Panc1 (cell line): Measurements from ENCODE around the gene FANK1. TPM values are rescaled to one million over a fixed set of nuclear protein-coding genes. Genes with fewer than 3 reads are reported as not detected.

Experiments used
- ATAC-seq: fragments of 200-7000 bp; cut with Tn5 transposase; 2 replicates; pipeline ENCODE4 v1.9.1; 2020; ENCODE audit warnings: mild to moderate bottlenecking, moderate library complexity
- BruUV-seq: library from RNA; stranded (reverse); fragments of 400-500 nt; replicated peaks from 2 replicates; lab custom pipeline; 2021; lab: Mats Ljungman, UMichigan
- CTCF ChIA-PET: fragments of 300-600 bp; sonication (Branson Sonifier 250); formaldehyde crosslinking; loops from one replicate; lab custom pipeline; 2022; ENCODE audit warnings: antibody characterized with exemption; lab: Charles Lee
- POLR2A ChIA-PET: fragments of 300-600 bp; sonication (Branson Sonifier 250); formaldehyde crosslinking; loops from one replicate; lab custom pipeline; 2022; ENCODE audit warnings: antibody characterized with exemption; lab: Charles Lee
- DNase-seq: peaks from one replicate; pipeline ENCODE4 v3.0.0-alpha.2; 2010; ENCODE audit warnings: low read depth, low spot score
- H3K27ac ChIP-seq: 2 replicates; pipeline ENCODE4 v1.5.1; 2011; ENCODE audit warnings: mild to moderate bottlenecking, low read length, inconsistent platforms
- H3K27me3 ChIP-seq: fragments of 200-500 bp; sonication (Bioruptor generic); 2 replicates; pipeline ENCODE4 v1.6.0; 2014; ENCODE audit warnings: low read length, inconsistent platforms; ENCODE audit not compliant: control insufficient read depth, insufficient read depth
- H3K36me3 ChIP-seq: fragments of 200-500 bp; sonication (Bioruptor generic); 2 replicates; pipeline ENCODE4 v1.5.1; 2014; ENCODE audit warnings: inconsistent platforms, mild to moderate bottlenecking, low read length, moderate library complexity; ENCODE audit not compliant: control insufficient read depth, insufficient read depth
- H3K4me1 ChIP-seq: 2 replicates; pipeline ENCODE4 v1.5.1; 2011; ENCODE audit warnings: inconsistent platforms, mild to moderate bottlenecking, low read length, moderate library complexity; ENCODE audit not compliant: control insufficient read depth, insufficient read depth
- H3K4me3 ChIP-seq, 2 experiments: 2 replicates each; pipeline ENCODE4 v1.5.1; 2011 to 2012; ENCODE audit warnings: low read depth in 2 of 2, low read length in 2 of 2, mild to moderate bottlenecking in 2 of 2, inconsistent platforms in 1 of 2, moderate library complexity in 1 of 2
- H3K9me3 ChIP-seq: fragments of 200-500 bp; sonication (Bioruptor generic); 2 replicates; pipeline ENCODE4 v1.5.1; 2014; ENCODE audit warnings: low read depth, mild to moderate bottlenecking, inconsistent platforms, low read length, moderate library complexity; ENCODE audit not compliant: control insufficient read depth, insufficient read depth
- CTCF ChIP-seq: fragments of 450-650 bp; IDR thresholded peaks from 2 replicates; pipeline ENCODE4 v1.5.1; 2017; ENCODE audit warnings: mild to moderate bottlenecking
- POLR2AphosphoS5 ChIP-seq: IDR thresholded peaks from 2 replicates; pipeline ENCODE4 v1.6.1; 2012; ENCODE audit warnings: mild to moderate bottlenecking, low read depth, low read length, moderate library complexity
- REST ChIP-seq, 2 experiments: IDR thresholded peaks; 2 replicates each; pipeline ENCODE4 v1.6.1; 2011 to 2012; ENCODE audit warnings: low read depth in 2 of 2, control low read depth in 1 of 2, low read length in 1 of 2, mild to moderate bottlenecking in 1 of 2, moderate library complexity in 1 of 2; ENCODE audit not compliant: insufficient read depth in 1 of 2
- SIN3A ChIP-seq: IDR thresholded peaks from 2 replicates; pipeline ENCODE4 v1.6.1; 2012; ENCODE audit warnings: low read depth, mild to moderate bottlenecking, low read length, moderate library complexity, borderline replicate concordance; ENCODE audit not compliant: insufficient read depth
- TCF7L2 ChIP-seq: IDR thresholded peaks from 2 replicates; pipeline ENCODE4 v1.6.1; 2011; ENCODE audit warnings: mild to moderate bottlenecking, low read depth, low read length, inconsistent platforms
- in situ Hi-C: cut with HindIII; loops from 2 replicates; pipeline ENCODE4 v1.10.0; 2016; ENCODE audit warnings: low sequenced_read_pairs, low pct_unique_long_range_greater_than_20kb
- intact Hi-C: fragments of 100-400 bp; cut with micrococcal nuclease; formaldehyde crosslinking; loops from one replicate; pipeline ENCODE4 v1.10.0; 2022; ENCODE audit not compliant: unreplicated experiment
- total RNA-seq: library from RNA; stranded (reverse); gene quantifications from one replicate; pipeline ENCODE4 v1.2.1, GENCODE V29; 2021; ENCODE audit not compliant: unreplicated experiment

FANK1 gene
- total RNA-seq, 1 experiment from 2014 or later: 19.1 TPM

GRCh38 chr10:126057494-126057893, 161.1 kb downstream of the FANK1 start:
- no TSS peak for BruUV-seq
- POLR2A ChIA-PET: no interaction called here
- intact Hi-C loops: no loop called here

GRCh38 chr10:126058104-126058503, 161.7 kb downstream of the FANK1 start:
- CTCF ChIA-PET: no interaction called here
- H3K36me3 ChIP-seq: no peaks in the 10 kb centered on the region
- H3K9me3 ChIP-seq: no peaks in the 10 kb centered on the region
- H3K27me3 ChIP-seq: no peaks in the 10 kb centered on the region
- in situ Hi-C loops: no loop called here
- TF ChIP-seq REST (IDR thresholded peaks at IDR 0.05; ENCODE audit: insufficient read depth in 1 of 2, low read depth in 2 of 2, low read length in 1 of 2) (no peak), TCF7L2 (no peak), SIN3A (no peak), POLR2AphosphoS5 (no peak), CTCF (no peak)
- H3K4me3 ChIP-seq: no peak overlapping the region
- POLR2A ChIA-PET: no interaction called here
- peaks cover 35% of the 10 kb centered on the region for H3K4me1 ChIP-seq
- ATAC-seq: no peak
- no peak overlapping the region; the same call in 1 of the 2 replicates for H3K27ac ChIP-seq
- no peak for DNase-seq
- intact Hi-C loops: no loop called here
- BruUV-seq: no TSS peak

More at GRCh38 chr10:126057494-126057893, 161.1 kb downstream of the FANK1 start:
- Histone ChIP-seq H3K27ac (no peak overlapping the region), H3K4me1 (peaks cover 29% of the 10 kb centered on the region), H3K27me3 (no peaks in the 10 kb centered on the region), H3K4me3 (no peak overlapping the region), H3K9me3 (no peaks in the 10 kb centered on the region), H3K36me3 (no peaks in the 10 kb centered on the region)
- no peak for TF ChIP-seq SIN3A
- in situ Hi-C loops: no loop called here
- DNase-seq (no peak), ATAC-seq (no peak)
- CTCF ChIA-PET: no interaction called here

GRCh38 chr10:126058507-126058906, 162.1 kb downstream of the FANK1 start:
- DNase-seq (no peak), ATAC-seq (no peak)
- POLR2A ChIA-PET: no interaction called here
- Histone ChIP-seq H3K36me3 (no peaks in the 10 kb centered on the region), H3K4me1 (peaks cover 35% of the 10 kb centered on the region), H3K4me3 (no peak overlapping the region), H3K27ac (no peak overlapping the region; the same call in 1 of the 2 replicates), H3K27me3 (no peaks in the 10 kb centered on the region), H3K9me3 (no peaks in the 10 kb centered on the region)
- in situ Hi-C loops: no loop called here
- no TSS peak for BruUV-seq
- TF ChIP-seq REST (IDR thresholded peaks at IDR 0.05; ENCODE audit: insufficient read depth in 1 of 2, low read depth in 2 of 2, low read length in 1 of 2): no peak
- no peak for TF ChIP-seq SIN3A
- no peak for TF ChIP-seq POLR2AphosphoS5
- no peak for TF ChIP-seq CTCF
- TF ChIP-seq TCF7L2: no peak
- intact Hi-C loops: no loop called here
- CTCF ChIA-PET: no interaction called here
